VCaP (cell line): ENCODE measurements around the gene INPP5B.
A peak's percentile ranks its signal among the peaks of the same experiment; 100 is the strongest.
"Not testable (repeated sequence)": the region's sequence is repeated elsewhere in the genome, so short reads cannot be mapped to it uniquely, and the experiment has no call there.

Source experiments
- H3K27ac ChIP-seq: fragments of 450-650 bp; 2 replicates; pipeline ENCODE4 v1.5.1; 2017
- CTCF ChIP-seq: fragments of 450-650 bp; conservative IDR thresholded peaks from 2 replicates; pipeline ENCODE4 v1.5.1; 2017; ENCODE audit warnings: mild to moderate bottlenecking, moderate library complexity

Gene INPP5B

GRCh38 chr1:37922767-37923550 is 23.9 kb downstream of the INPP5B start:
- H3K27ac ChIP-seq, result no peak overlapping the region
- TF ChIP-seq CTCF, result no peak

GRCh38 chr1:37919277-37919676 is 27.6 kb downstream of the INPP5B start:
- H3K27ac ChIP-seq, result no peak overlapping the region
- peak; percentile 56 for TF ChIP-seq CTCF

- TF ChIP-seq CTCF, result no peak
- no peak overlapping the region for H3K27ac ChIP-seq
Measured at GRCh38 chr1:37915476-37916093, 31.3 kb downstream of the INPP5B start.

- no peak overlapping the region for H3K27ac ChIP-seq
- no peak for TF ChIP-seq CTCF
Measured at GRCh38 chr1:37914719-37915475, 32.0 kb downstream of the INPP5B start.

GRCh38 chr1:37911478-37911877 is 35.4 kb downstream of the INPP5B start:
- not testable (repeated sequence) for H3K27ac ChIP-seq

- not testable (repeated sequence) for H3K27ac ChIP-seq
Measured at GRCh38 chr1:37910886-37911285, 36.0 kb downstream of the INPP5B start.

- not testable (repeated sequence) for H3K27ac ChIP-seq
Measured at GRCh38 chr1:37908531-37908930, 38.3 kb downstream of the INPP5B start.

GRCh38 chr1:37907416-37908125 is 39.3 kb downstream of the INPP5B start:
- H3K27ac ChIP-seq, result not testable (repeated sequence)

GRCh38 chr1:37906591-37906990 is 40.3 kb downstream of the INPP5B start:
- H3K27ac ChIP-seq, result not testable (repeated sequence)

GRCh38 chr1:37905727-37906126 is 41.1 kb downstream of the INPP5B start:
- H3K27ac ChIP-seq, result no peak overlapping the region
- no peak for TF ChIP-seq CTCF

GRCh38 chr1:37903921-37904320 is 42.9 kb downstream of the INPP5B start:
- not testable (repeated sequence) for H3K27ac ChIP-seq
